GM21423 (cell line): ENCODE results near the gene AAR2.

Experiments used
- ATAC-seq: cut with Tn5 transposase; IDR thresholded peaks from one replicate; pipeline ENCODE4 v1.9.1; 2021; ENCODE audit warnings: mild to moderate bottlenecking, moderate library complexity; ENCODE audit not compliant: unreplicated experiment

Gene AAR2, protein sequence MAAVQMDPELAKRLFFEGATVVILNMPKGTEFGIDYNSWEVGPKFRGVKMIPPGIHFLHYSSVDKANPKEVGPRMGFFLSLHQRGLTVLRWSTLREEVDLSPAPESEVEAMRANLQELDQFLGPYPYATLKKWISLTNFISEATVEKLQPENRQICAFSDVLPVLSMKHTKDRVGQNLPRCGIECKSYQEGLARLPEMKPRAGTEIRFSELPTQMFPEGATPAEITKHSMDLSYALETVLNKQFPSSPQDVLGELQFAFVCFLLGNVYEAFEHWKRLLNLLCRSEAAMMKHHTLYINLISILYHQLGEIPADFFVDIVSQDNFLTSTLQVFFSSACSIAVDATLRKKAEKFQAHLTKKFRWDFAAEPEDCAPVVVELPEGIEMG

DNA sequence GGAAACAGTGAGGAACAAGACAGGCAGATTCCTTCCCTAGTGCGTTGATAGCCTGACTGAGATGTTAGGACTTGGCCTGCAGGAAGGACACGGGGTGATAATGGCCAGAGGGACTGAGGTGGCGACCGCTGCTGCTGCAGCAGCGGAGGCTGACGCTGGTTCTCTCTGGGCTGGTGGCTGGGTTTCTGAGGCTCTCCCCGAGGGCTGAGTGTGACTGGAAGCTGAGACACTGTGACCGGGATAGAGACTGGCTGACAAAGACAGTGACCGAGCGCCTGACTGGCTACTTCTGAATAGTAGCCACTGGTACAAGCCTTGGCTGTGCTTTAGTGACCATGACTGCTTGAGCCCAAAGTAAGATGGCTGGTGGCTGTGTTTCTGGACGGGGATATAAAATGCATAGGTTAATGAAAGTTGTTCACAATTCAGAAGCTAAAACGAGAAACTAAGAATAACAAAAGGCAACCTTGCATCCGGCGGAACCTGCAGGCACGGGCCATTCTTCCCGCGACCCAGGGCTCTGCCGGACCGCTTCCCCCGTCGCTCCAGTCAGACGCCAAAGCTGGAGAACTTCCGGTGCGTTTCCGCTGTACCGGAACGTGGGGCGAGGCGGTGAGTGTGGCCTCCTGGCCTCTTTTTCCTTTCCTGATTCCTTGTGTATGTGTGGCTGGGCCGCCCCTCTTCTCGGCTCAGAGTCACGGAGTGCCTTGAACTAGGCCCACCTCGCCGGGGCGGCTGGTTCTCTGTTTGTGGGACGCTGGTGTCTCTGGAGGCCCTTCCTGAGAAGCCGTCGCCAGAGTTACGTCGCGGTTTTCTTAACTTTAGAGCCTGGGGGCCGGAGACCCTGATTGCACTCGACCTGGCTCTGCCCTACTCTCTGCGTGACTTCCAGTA lies at the start of gene AAR2:
TSS of gene AAR2 (plus strand) at position 587 of the 894 bp plus-strand sequence. CDS start 3,391 bp downstream, outside the sequence.
- ATAC-seq, result peak; percentile 76

DNA sequence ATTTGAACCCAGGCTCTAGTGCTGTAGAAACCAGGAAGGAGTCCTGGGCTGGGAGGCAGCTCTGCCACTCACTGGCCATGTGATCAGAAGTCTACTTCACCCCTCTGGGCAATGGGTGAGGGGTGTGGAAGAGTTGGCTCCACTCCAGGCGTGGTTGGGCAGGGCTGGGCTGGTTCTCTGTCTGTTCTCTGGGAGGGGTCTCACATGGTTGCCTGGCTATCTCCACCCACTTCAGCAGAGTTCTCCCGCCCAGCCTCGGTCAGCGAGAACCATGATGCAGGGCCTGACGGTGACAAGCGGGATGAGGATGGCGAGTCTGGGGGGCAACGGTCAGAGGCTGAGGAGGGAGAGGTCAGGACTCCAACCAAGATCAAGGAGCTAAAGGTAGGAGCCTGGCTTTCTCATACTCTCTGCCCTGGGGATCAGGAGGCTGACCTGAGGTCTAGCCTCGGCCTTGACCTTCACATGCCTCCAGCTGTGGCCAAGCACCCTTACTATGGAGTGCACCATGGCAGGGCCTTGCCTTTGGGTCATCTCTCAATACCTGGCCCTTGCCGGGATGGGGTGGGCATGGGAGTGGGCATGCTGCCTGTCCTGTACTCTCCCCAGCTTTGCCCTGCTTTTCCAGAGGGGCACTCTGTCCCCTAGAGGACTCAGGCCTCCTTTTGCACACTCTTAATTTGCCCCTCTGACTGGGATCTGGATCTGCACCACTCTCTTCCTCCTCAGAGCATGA lies 42.1 kb upstream of the AAR2 start:
- no peak for ATAC-seq

DNA sequence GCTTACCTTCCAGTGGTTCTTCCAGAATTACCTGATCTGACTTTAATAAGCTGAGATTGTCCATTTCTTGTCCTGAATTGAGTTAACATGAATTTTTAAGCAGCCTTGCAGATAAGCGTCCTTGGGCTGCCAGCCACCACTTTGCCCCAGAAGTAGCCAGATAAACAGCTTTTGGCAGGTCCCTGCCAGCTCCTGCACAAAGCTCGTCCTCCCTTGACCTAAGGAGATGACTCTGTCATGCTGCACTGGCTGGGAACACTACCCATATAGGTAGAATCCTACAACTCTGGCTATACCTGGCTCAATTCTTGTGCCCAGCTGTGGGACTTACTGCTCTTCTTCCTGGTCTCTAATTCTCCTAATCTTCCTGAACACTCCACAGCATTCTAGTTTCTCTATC lies 39.6 kb upstream of the AAR2 start:
- ATAC-seq, result no peak

DNA sequence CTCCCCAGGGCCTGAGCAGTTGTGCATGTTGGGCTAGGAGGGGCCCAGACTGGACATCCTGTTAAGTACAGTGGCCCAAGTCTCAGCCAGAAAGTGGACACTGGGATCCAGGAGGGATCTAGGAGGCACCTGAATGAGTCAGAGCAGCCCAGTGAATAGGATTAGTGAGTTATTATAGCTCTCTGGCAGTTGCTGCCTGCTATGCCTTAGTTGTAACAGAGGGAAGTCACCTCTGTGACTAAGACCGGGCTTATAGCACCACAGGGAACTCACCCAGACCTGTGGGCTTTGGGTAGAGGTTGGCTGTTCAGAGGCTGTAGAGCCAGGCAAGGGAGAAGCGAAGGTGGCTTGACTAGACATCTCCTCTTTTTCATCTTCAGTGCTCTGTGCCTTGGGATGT lies 39.0 kb upstream of the AAR2 start:
- ATAC-seq, result no peak

DNA sequence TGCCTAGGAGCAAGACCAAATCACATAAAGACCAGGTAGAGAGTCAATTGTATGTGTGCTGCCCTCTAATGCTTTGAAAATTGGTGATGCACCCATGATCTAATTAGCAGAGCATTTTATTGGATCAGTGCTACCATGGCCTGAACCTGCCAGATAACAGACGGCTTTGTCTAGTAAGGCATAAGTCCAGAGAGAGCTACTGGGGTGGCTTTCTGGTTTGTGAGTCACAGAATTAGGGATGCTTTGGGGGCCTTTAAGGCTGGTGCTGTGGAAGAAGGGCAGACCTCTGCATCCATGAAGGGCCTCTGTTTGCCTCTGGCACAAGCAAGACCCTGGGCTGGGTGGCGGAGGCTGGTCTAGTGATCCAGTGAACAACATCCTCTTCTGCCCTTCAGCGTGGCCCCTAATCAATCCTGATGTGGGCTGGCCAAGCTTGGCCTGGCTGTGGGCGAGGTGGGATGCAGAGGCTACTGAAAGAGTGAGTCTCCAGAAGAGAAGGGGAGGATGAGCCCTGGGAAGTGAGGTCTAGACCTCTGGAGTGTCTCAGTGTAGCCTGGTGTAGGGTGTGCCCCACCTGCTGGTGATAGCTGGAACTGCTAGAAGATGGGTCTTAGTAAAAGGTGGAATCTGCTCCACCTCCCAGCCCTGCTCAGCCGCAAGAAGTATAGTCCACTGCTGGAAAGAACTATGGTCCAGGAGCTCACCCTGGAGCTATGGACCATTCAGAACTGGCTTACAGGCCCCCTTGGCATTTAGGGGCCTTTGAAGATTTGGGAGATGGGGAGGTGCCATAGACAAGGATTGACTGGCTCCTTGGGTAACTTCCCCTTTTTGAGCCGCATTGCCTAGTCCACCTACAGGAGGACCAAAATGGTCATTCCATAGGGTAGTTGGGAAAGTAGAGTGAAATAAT lies 36.7 kb upstream of the AAR2 start:
- no peak for ATAC-seq

DNA sequence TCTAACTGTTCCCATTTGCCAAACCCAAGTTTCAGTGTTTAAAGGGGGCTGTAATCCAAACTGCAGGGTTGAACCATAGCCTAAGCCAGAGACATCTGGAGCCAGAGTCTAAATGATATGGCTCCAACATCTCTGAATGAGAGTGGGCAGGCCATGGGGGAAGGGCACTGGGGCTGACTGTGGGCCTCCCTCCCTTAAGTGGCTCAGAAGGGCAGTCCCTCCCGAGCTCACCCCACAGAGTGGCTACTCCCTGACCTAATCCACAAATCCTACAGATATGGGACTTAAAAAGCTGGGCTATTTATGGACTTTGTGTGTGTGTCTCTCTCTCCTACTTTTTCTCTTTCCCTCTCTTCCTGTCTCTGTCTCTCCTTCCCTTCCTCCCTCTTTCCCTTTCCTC lies 35.8 kb upstream of the AAR2 start:
- ATAC-seq, result no peak

DNA sequence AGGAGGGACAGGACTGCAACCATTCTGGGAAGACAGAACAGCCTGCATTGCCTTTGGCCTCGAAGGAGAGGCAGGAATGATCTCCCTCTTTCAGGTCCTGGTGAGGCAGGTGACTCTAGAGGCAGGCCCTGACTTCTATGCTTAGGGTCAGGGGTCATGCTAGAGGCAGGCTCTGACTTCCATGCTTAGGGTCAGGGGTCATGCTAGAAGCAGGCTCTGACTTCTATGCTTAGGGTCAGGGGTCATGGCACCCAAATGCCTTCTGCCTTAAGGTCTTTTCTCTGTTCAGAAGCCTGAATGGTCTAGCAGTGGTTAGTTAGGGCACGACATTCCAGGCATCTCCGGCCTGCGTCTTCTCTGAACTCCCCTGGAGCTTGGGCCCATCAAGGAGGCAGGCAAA lies 35.1 kb upstream of the AAR2 start:
- no peak for ATAC-seq

DNA sequence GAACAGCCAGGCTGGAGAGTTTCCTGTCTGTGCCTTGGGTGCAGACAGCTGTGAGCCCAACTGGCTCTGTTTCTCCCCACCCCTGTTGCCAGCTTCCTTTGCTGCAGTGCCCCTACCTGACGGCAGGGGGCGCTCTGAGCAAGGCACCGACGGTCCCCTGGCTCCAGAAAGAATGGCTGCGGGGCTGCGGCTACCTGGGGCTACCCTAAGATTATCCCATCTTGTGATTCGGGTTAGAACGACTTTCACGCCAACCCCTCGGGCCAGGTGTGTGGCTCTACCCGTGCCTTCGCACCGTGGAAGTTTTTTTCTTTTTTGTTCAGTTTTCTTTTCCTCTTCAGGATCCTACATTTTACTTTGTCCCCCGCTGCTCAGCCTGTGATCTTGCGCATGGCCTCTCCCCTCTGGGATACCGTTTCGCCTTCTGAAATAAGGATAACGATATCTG lies 33.4 kb upstream of the AAR2 start:
- ATAC-seq, result no peak

DNA sequence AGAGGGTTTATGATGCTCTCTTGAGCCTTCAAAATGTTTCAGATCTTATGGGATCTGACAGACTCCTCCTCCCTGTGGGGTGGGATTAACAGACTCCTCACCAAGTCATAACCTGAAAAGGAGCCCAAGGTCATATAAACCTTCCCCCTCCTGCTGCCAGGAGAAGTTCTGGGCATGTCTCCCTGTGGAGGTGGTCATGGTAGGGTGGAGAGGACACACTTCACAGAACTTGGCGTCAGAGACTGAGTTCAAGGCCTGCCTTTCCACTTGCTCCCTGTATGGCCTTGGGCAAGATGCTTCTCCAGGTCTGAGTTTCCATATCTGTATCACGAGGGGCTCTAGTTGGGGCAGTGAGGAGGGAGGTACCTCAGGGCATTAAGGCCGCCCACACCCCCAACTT lies 32.4 kb upstream of the AAR2 start:
- ATAC-seq, result no peak

DNA sequence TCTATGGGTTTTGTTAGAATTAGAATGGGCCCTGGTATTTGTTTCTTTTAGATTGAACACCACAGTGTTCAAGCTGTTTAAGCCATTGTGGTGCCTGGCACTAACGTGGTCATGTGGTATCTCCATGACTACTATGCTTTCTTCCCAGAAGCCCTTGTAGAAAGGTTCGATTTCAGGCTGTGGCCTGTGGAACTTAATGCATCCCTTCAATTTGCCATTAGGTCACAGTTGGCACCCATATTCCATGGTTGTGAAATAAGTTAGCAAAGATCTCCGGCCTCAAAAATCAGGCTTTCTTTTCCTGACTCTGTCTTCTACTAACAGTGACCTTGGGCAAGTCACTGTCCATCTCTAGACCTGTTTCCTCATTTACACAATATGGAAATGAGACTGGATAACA lies 31.3 kb upstream of the AAR2 start:
- no peak for ATAC-seq

DNA sequence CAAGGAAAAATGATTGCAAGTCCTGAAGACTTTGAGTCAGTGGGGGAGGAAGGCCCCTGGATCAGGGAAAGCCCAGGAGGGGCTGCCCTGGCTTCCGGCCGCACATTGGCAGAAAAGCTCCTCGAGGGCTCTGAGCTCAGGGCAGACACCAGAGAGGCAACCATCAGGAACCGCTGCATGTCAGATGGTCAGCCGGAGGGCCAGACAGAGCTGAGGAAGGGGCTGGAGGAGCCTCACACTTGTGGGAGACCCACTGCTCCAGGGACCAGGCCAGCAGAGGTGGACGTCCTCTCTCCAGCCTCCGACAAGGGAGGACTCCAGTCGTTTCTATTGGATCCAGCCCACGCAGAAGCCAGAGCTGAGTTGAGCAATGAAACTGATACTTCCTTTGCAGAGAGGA lies 30.2 kb upstream of the AAR2 start:
- ATAC-seq, result no peak

DNA sequence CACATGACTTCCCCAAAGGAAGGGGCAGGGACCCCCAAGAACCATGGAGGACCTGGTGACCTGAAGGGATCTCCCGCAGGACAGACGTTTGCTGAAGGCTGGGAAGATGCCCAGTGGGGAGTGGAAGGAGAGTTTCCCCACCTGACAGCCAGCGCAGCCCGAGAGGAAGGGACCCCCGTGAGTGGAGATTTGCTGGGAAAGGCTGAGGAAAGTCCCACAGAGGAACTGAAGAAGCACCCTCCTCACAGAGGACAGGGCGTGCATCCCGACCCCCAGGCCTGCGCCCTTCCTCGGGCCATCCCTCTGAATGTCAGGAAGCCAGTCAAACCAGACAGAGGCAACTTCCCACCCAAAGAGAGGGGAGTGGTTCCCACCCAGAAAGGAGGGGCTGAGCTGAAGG lies 29.6 kb upstream of the AAR2 start:
- no peak for ATAC-seq

DNA sequence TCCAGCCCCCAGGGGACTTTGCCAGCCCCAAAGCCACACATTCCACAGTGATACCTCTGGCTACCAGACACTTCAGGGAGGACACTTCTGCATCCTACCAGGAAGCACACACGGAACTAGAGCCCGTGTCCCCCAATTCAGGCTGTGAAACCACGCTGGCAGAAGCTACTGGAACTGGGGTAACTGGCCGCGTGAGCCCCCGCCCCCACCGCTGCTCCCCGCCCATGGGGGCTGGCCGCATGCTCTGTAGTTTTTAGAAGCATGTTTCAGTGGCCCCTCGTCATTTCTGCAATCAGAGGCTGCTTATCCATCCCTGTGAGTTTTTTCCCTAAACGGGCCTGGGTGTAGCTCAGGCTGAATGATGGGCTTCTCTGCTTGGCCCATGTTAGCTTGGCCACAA lies 28.7 kb upstream of the AAR2 start:
- ATAC-seq, result no peak

DNA sequence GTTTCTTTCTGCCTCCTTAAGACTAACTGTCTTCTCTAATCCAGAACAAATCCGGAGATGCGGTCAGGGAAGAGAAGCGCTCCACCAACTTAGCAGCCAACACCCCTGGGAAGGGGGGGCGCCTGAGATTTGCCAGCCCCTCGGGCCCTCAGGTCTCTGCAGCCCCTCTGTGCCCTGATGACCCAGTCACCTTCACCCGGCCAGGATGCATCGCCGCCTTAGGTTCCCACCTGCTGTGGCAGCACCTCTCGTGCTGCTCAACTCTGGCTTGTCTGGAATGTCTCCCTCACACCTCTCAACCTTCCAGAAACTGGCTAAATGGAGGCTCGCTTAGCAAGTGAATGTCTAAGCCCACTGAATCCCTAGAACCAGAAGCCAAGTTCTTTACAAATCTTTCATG lies 28.0 kb upstream of the AAR2 start:
- no peak for ATAC-seq

DNA sequence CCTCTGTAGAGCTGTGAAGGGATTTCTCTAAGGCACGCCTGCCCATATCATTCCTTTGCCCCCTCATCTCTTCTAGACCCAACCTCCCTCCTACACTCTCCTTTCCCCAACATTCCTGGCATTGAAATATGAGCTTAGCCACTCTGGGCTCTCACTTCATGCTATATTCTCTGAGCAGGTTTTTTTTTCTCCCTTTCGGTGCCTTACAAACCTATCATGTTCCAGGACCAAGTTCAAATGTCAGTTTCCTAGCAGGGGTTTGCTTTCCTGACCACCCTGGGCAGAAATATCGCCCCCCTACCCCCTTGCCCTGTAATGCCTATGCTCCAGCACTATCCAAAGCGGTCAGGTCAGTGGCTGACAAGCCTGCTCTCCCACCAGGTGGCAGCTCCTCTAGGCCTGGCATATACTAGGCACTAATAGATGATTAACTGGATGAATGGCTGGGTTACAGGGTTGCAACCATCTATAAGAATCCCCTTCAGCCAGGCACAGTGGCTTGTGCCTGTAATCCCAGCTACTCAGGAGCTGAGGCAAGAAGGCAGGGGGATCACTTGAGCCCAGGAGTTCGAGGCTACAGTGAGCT lies 25.7 kb upstream of the AAR2 start:
- no peak for ATAC-seq

DNA sequence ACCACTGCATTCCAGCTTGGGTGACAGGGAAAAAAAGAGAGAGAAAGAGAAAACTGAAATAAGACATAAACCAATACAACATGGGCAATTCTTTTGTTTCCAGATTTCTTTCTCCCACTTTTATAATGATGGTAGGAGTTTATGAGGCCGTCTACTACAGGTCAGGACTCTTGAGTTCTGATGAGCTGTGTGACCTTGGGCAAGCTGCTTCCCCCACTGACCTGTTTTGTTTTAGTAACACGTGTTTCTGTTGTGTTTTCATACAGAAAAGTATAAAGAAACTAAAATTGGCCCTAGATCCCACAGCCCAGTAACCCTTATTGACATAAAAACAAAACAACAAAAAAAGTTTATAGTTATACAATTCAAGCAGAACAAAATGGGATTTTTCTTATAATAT lies 22.9 kb upstream of the AAR2 start:
- no peak for ATAC-seq

DNA sequence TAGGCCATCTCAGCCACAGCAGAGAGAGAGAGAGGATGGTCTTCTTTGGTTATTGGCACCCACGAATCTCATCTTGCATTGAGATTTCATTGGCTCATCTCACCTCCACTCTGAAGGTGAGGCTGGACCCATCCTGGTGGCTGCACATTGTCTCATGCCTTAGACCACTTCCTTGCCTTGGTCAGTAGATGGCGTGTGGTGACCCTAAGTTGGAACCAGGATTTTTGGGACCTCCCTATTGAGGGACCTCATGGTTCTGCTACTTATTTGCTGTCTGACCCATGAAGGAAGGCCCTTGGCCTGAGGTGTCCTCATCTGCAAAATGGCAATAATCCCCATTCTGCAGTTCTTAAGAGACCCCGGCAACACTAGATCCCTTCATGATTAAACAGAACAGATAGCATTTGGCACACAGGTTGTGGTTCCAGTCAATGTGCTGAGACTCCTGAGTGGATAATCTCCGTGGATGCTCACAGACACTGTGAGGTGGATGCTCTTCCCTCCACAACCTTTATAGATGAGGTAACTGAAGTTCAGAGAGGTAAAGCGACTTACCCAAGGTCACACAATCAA lies 21.5 kb upstream of the AAR2 start:
- no peak for ATAC-seq

DNA sequence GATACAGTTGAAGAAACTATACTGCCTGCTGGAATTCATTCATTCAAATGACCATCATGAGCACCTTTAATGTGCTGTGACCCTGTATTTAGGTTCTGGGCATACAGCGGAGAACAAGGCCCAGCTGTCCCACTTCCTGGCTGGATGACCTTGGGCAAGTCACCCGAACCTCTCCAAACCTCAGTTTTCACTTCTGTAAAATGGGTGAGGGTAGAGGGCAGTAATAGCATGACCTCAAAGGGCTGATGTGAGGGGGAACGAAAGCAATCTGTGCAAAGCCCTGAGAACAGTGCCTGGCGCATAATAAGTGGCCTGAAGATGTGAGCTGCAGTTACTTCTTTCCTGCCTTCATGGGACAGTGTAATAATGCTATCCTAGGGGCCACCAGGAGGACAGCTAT lies 20.5 kb upstream of the AAR2 start:
- ATAC-seq, result no peak

DNA sequence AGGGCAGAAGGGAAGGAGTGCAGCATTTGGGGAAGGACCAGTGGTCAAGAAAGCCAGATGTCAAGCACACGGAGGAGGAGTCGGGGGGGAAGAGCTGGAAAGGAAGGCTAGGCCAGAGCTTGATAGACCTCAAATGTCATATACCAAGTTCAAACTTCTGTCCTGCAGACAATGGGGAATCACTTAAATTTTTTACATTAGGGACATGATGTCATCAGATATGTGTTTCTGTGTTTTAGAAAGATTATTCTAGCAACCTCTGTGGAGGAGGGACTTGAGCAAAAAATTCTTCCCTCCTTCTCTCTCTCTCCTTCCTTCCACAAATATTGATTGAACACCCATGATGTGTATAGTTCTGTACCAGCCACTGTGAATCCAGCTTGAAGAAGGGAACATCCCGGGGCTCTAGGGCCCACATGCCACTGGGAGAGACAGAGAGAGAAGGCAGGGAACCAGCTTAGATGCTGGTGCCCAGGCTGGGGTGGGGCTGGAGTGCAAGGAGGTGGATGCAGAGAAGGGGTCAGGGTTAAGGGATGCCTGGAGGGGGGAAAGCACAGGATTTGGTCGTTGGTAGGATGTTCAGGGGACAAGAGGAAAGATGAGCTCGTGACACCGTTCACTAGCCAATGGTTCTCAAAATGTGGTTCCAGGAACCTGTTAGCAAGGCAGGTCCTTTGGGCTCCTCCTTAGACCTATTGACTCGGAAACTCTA lies 19.8 kb upstream of the AAR2 start:
- no peak for ATAC-seq
